SK-N-MC (cell line): ENCODE measurements around the gene MATN4.

Experiments
- DNase-seq: peaks from one replicate; pipeline ENCODE4 v3.0.0-alpha.2; 2011; ENCODE audit warnings: low read depth, low spot score
- H3K27ac ChIP-seq: fragments of 200-600 bp; sonication (generic); 2 replicates; pipeline ENCODE4 v1.5.1; 2016; ENCODE audit warnings: mixed run types
- H3K36me3 ChIP-seq: fragments of 200-600 bp; sonication (generic); 2 replicates; pipeline ENCODE4 v1.6.1; 2017; ENCODE audit warnings: antibody characterized with exemption, low read length, mixed read lengths; ENCODE audit not compliant: insufficient read depth
- H3K4me3 ChIP-seq: fragments of 200-600 bp; sonication (generic); 2 replicates; pipeline ENCODE4 v1.5.1; 2016
- H3K9ac ChIP-seq: fragments of 200-600 bp; sonication (generic); 2 replicates; pipeline ENCODE4 v1.8.0; 2017; ENCODE audit warnings: mixed run types, mixed read lengths; ENCODE audit not compliant: insufficient read length
- H3K9me3 ChIP-seq: fragments of 200-600 bp; sonication (generic); 2 replicates; pipeline ENCODE4 v1.6.1; 2017; ENCODE audit warnings: low read depth, mild to moderate bottlenecking, antibody characterized with exemption, low read length, moderate library complexity, mixed read lengths
- EZH2 ChIP-seq: fragments of 200-600 bp; sonication (generic); IDR thresholded peaks from one replicate; pipeline ENCODE4 v1.6.1; 2017; ENCODE audit warnings: antibody characterized with exemption
- FOXP2 ChIP-seq: optimal IDR thresholded peaks from 2 replicates; pipeline ENCODE3; 2011; ENCODE audit warnings: mild to moderate bottlenecking, moderate library complexity; ENCODE audit not compliant: insufficient read depth; ENCODE audit errors: extremely low read length, control extremely low read depth
- POLR2AphosphoS5 ChIP-seq: IDR thresholded peaks from 2 replicates; pipeline ENCODE4 v1.6.1; 2012; ENCODE audit warnings: mild to moderate bottlenecking, low read depth, low read length, borderline replicate concordance

MATN4 gene

GRCh38 chr20:45347297-45347935, 39.3 kb upstream of the MATN4 start:
- H3K27ac ChIP-seq: no peak overlapping the region
- H3K4me3 ChIP-seq: peak overlapping the region; percentile 90
- TF ChIP-seq EZH2: no peak
- TF ChIP-seq POLR2AphosphoS5: no peak
- TF ChIP-seq FOXP2: no peak
- DNase-seq: no peak
- no peaks in the 10 kb centered on the region for H3K9me3 ChIP-seq
- peak overlapping the region; percentile 86 for H3K9ac ChIP-seq
- H3K36me3 ChIP-seq: no peaks in the 10 kb centered on the region

GRCh38 chr20:45346851-45347250, 38.8 kb upstream of the MATN4 start:
- Histone ChIP-seq H3K36me3 (no peaks in the 10 kb centered on the region), H3K27ac (no peak overlapping the region), H3K9ac (peak overlapping the region; percentile 86), H3K4me3 (peak overlapping the region; percentile 90), H3K9me3 (no peaks in the 10 kb centered on the region)
- no peak for DNase-seq
- TF ChIP-seq EZH2: no peak
- no peak for TF ChIP-seq FOXP2
- no peak for TF ChIP-seq POLR2AphosphoS5

- Histone ChIP-seq H3K9ac (no peak overlapping the region), H3K9me3 (no peaks in the 10 kb centered on the region), H3K4me3 (peak overlapping the region; percentile 90), H3K36me3 (no peaks in the 10 kb centered on the region), H3K27ac (no peak overlapping the region)
- TF ChIP-seq POLR2AphosphoS5: no peak
- no peak for TF ChIP-seq FOXP2
- TF ChIP-seq EZH2: no peak
- no peak for DNase-seq
Observed at GRCh38 chr20:45346291-45346718, 38.2 kb upstream of the MATN4 start.

- H3K36me3 ChIP-seq: no peaks in the 10 kb centered on the region
- TF ChIP-seq POLR2AphosphoS5 (no peak), EZH2 (no peak), FOXP2 (no peak)
- no peak overlapping the region for H3K4me3 ChIP-seq
Observed at GRCh38 chr20:45345104-45345936, 37.2 kb upstream of the MATN4 start.

GRCh38 chr20:45344168-45344860, 36.2 kb upstream of the MATN4 start:
- Histone ChIP-seq H3K9me3 (no peaks in the 10 kb centered on the region), H3K4me3 (no peak overlapping the region), H3K27ac (no peak overlapping the region), H3K36me3 (no peaks in the 10 kb centered on the region), H3K9ac (no peak overlapping the region)
- DNase-seq: no peak
- TF ChIP-seq FOXP2 (no peak), POLR2AphosphoS5 (no peak), EZH2 (no peak)

More at GRCh38 chr20:45345104-45345936, 37.2 kb upstream of the MATN4 start:
- Histone ChIP-seq H3K27ac (no peak overlapping the region), H3K9me3 (no peaks in the 10 kb centered on the region), H3K9ac (no peak overlapping the region)
- no peak for DNase-seq

- Histone ChIP-seq H3K27ac (no peak overlapping the region), H3K36me3 (no peaks in the 10 kb centered on the region), H3K4me3 (no peak overlapping the region), H3K9ac (no peak overlapping the region), H3K9me3 (no peaks in the 10 kb centered on the region)
- TF ChIP-seq EZH2 (no peak), FOXP2 (no peak), POLR2AphosphoS5 (no peak)
- no peak for DNase-seq
Observed at GRCh38 chr20:45343532-45344167, 35.6 kb upstream of the MATN4 start.

GRCh38 chr20:45342855-45343531, 34.9 kb upstream of the MATN4 start:
- Histone ChIP-seq H3K27ac (no peak overlapping the region), H3K9ac (no peak overlapping the region), H3K9me3 (no peaks in the 10 kb centered on the region), H3K4me3 (no peak overlapping the region), H3K36me3 (no peaks in the 10 kb centered on the region)
- DNase-seq: no peak
- no peak for TF ChIP-seq POLR2AphosphoS5
- no peak for TF ChIP-seq EZH2
- no peak for TF ChIP-seq FOXP2
